HepG2 (cell line): Measurements from ENCODE around the gene PTPRM.

Experiments
- FOXO1 ChIP-seq: sonication (generic); formaldehyde crosslinking; IDR thresholded peaks from 2 replicates; pipeline ENCODE4 v1.4.0; 2020; ENCODE audit warnings: missing genetic modification reagents
- GABPA ChIP-seq, 2 experiments: IDR thresholded peaks; 2 replicates each; pipeline ENCODE4 v1.6.1; 2011 to 2016; ENCODE audit warnings: low read depth in 2 of 2, low read length in 1 of 2, missing biosample characterization in 1 of 2, missing genetic modification characterization in 1 of 2
- HNRNPUL1 ChIP-seq: fragments of 200-400 bp; formaldehyde crosslinking; IDR thresholded peaks from 2 replicates; pipeline ENCODE4 v1.6.1; 2017; ENCODE audit warnings: low read depth, mild to moderate bottlenecking, low read length, moderate library complexity
- JUND ChIP-seq: sonication (generic); formaldehyde crosslinking; IDR thresholded peaks from 2 replicates; pipeline ENCODE4 v1.8.0; 2022; ENCODE audit warnings: mild to moderate bottlenecking, missing genetic modification reagents
- NR3C1 ChIP-seq: sonication (generic); formaldehyde crosslinking; IDR thresholded peaks from 2 replicates; pipeline ENCODE4 v1.4.0; 2020; ENCODE audit warnings: missing genetic modification reagents
- POLR2A ChIP-seq, 2 experiments: IDR thresholded peaks; 2 replicates each; pipeline ENCODE4 v1.6.1; 2011; ENCODE audit warnings: low read depth in 2 of 2, low read length in 2 of 2, mild to moderate bottlenecking in 1 of 2, moderate library complexity in 1 of 2; ENCODE audit not compliant: insufficient read depth in 1 of 2
- TAF1 ChIP-seq: sonication (generic); formaldehyde crosslinking; IDR thresholded peaks from 2 replicates; pipeline ENCODE4 v1.4.0; 2020; ENCODE audit warnings: missing genetic modification reagents
- ZFP36L1 ChIP-seq: sonication (generic); formaldehyde crosslinking; IDR thresholded peaks from 2 replicates; pipeline ENCODE4 v1.8.0; 2022; ENCODE audit warnings: mild to moderate bottlenecking, missing genetic modification reagents, moderate library complexity
- ZNF790 ChIP-seq: sonication (generic); formaldehyde crosslinking; IDR thresholded peaks from 2 replicates; pipeline ENCODE4 v1.8.0; 2022; ENCODE audit warnings: missing genetic modification reagents, mild to moderate bottlenecking, borderline replicate concordance
- ZNF816 ChIP-seq: sonication (generic); formaldehyde crosslinking; IDR thresholded peaks from 2 replicates; pipeline ENCODE4 v1.8.0; 2022; ENCODE audit warnings: missing genetic modification reagents, mild to moderate bottlenecking, borderline replicate concordance
- TF ChIP-seq, protein P1 (sequence below): sonication (generic); formaldehyde crosslinking; IDR thresholded peaks from 2 replicates; pipeline ENCODE4 v1.4.0; 2020; ENCODE audit warnings: missing genetic modification reagents
- TF ChIP-seq, protein P2 (sequence below), 2 experiments: sonication (generic) in 1 of 2; formaldehyde crosslinking in 1 of 2; IDR thresholded peaks; 2 replicates each; pipeline versions ENCODE4 v1.5.1 to v1.6.1; 2011 to 2020; ENCODE audit warnings: borderline replicate concordance in 1 of 2, low read depth in 1 of 2, low read length in 1 of 2, mild to moderate bottlenecking in 1 of 2, missing genetic modification reagents in 1 of 2, moderate library complexity in 1 of 2
- TF ChIP-seq, protein P3 (sequence below): IDR thresholded peaks from 2 replicates; pipeline ENCODE4 v1.6.1; 2012; ENCODE audit warnings: inconsistent platforms
- TF ChIP-seq, protein P4 (sequence below): sonication (generic); formaldehyde crosslinking; IDR thresholded peaks from 2 replicates; pipeline ENCODE4 v1.5.0; 2020; ENCODE audit warnings: mild to moderate bottlenecking, missing genetic modification reagents, moderate library complexity

DNA sequence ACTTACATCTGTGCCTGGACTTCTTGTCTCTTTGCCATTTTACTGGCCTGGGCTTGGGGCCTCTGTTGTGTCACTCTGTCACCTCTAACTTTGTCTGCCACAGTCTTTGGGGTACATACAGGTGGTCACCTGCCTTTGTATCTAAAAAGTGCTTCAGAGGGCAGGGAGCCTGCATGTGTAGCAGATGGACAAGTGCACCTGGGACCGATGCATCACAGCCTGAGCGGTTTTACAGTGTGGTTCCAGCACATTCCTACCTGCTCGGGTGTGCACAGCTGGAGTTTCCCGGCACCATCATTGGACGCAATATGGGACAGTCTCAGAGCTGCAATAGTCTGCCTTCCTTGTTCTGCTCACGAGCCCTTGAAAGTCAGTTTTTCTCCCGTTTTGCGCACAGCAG lies 792.4 kb downstream of the PTPRM start:
- TF ChIP-seq, protein P1, sequence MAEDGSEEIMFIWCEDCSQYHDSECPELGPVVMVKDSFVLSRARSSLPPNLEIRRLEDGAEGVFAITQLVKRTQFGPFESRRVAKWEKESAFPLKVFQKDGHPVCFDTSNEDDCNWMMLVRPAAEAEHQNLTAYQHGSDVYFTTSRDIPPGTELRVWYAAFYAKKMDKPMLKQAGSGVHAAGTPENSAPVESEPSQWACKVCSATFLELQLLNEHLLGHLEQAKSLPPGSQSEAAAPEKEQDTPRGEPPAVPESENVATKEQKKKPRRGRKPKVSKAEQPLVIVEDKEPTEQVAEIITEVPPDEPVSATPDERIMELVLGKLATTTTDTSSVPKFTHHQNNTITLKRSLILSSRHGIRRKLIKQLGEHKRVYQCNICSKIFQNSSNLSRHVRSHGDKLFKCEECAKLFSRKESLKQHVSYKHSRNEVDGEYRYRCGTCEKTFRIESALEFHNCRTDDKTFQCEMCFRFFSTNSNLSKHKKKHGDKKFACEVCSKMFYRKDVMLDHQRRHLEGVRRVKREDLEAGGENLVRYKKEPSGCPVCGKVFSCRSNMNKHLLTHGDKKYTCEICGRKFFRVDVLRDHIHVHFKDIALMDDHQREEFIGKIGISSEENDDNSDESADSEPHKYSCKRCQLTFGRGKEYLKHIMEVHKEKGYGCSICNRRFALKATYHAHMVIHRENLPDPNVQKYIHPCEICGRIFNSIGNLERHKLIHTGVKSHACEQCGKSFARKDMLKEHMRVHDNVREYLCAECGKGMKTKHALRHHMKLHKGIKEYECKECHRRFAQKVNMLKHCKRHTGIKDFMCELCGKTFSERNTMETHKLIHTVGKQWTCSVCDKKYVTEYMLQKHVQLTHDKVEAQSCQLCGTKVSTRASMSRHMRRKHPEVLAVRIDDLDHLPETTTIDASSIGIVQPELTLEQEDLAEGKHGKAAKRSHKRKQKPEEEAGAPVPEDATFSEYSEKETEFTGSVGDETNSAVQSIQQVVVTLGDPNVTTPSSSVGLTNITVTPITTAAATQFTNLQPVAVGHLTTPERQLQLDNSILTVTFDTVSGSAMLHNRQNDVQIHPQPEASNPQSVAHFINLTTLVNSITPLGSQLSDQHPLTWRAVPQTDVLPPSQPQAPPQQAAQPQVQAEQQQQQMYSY (CRISPR knock-in tag) = no peak
- TF ChIP-seq ZNF790 = no peak
- TF ChIP-seq, protein P2, sequence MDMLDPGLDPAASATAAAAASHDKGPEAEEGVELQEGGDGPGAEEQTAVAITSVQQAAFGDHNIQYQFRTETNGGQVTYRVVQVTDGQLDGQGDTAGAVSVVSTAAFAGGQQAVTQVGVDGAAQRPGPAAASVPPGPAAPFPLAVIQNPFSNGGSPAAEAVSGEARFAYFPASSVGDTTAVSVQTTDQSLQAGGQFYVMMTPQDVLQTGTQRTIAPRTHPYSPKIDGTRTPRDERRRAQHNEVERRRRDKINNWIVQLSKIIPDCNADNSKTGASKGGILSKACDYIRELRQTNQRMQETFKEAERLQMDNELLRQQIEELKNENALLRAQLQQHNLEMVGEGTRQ (IDR thresholded peaks at IDR 0.05; ENCODE audit: low read depth, low read length) = no peak
- TF ChIP-seq, protein P2 (CRISPR knock-in tag; IDR thresholded peaks at IDR 0.05; ENCODE audit: borderline replicate concordance) = no peak
- TF ChIP-seq, protein P3, sequence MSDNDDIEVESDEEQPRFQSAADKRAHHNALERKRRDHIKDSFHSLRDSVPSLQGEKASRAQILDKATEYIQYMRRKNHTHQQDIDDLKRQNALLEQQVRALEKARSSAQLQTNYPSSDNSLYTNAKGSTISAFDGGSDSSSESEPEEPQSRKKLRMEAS = no peak
- no peak for TF ChIP-seq JUND
- TF ChIP-seq TAF1 (CRISPR knock-in tag) = no peak
- TF ChIP-seq FOXO1 (CRISPR knock-in tag) = no peak
- no peak for TF ChIP-seq HNRNPUL1
- TF ChIP-seq, protein P4, sequence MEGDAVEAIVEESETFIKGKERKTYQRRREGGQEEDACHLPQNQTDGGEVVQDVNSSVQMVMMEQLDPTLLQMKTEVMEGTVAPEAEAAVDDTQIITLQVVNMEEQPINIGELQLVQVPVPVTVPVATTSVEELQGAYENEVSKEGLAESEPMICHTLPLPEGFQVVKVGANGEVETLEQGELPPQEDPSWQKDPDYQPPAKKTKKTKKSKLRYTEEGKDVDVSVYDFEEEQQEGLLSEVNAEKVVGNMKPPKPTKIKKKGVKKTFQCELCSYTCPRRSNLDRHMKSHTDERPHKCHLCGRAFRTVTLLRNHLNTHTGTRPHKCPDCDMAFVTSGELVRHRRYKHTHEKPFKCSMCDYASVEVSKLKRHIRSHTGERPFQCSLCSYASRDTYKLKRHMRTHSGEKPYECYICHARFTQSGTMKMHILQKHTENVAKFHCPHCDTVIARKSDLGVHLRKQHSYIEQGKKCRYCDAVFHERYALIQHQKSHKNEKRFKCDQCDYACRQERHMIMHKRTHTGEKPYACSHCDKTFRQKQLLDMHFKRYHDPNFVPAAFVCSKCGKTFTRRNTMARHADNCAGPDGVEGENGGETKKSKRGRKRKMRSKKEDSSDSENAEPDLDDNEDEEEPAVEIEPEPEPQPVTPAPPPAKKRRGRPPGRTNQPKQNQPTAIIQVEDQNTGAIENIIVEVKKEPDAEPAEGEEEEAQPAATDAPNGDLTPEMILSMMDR = no peak
- TF ChIP-seq ZNF816 (CRISPR knock-in tag) = no peak
- no peak for TF ChIP-seq ZFP36L1 (CRISPR knock-in tag)
- TF ChIP-seq NR3C1 (CRISPR knock-in tag) = no peak
- TF ChIP-seq GABPA (IDR thresholded peaks at IDR 0.05; ENCODE audit: low read depth, low read length) = no peak
- TF ChIP-seq GABPA (CRISPR knock-in tag; IDR thresholded peaks at IDR 0.05; ENCODE audit: low read depth) = no peak
- no peak for TF ChIP-seq POLR2A (IDR thresholded peaks at IDR 0.05; ENCODE audit: insufficient read depth in 1 of 2, low read depth in 2 of 2, low read length in 2 of 2)
